DLD1 (cell line): ENCODE data around the gene MDM4.

Source experiments
- in situ Hi-C: cut with HindIII; loops from 2 replicates; pipeline ENCODE4 v1.10.0; 2017; ENCODE audit warnings: low sequenced_read_pairs

Gene MDM4

DNA sequence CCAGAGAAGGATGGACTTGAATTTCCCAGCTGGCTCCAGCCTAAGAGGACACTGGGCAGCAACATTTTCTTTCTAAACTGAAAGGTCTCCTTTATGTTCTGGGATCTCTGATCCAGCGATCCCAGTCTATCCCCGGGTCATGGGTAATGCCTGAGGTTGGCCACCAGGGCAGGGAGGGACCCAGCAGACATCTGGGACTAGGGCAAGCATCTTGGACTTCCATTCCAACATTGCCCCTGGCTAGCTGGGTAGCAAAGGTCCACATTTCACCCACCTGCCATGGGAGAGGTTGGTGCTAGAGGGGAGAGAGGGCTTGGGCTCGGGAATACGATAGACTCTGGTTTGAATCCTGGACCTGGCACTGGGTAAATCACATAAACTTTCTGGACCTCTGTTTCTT is 84.8 kb downstream of the MDM4 start:
- in situ Hi-C loops, result no loop called here

GRCh38 chr1:204602111-204602579 is 85.9 kb downstream of the MDM4 start:
- in situ Hi-C loops, result no loop called here

- in situ Hi-C loops, result no loop called here
These were observed 86.8 kb downstream of the MDM4 start for GRCh38 chr1:204602871-204603542.

DNA sequence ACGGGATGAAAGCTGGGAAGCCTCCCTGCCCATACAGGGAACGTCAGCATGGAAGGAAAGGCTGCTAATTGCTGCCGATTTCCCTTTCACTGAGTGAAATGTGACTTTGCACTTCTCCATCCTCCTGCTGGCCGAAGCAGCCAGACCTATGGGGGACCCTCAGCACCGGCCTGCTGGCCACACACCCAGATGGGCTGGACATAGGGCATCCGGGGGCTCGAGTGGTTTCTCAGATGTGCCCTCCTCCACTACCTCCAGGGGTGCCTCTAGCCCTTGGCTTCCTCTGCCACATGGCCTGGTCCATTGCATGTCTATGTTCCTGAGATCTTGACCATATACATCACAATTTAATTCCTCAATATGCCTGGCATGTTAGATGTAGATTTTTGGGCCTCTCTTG is 89.6 kb downstream of the MDM4 start:
- in situ Hi-C loops, result no loop called here
